Endothelial cell of umbilical vein (primary cell): ENCODE measurements around the gene FOXD3. TPM values are rescaled to one million over a fixed set of nuclear protein-coding genes. Genes with fewer than 3 reads are reported as not detected.

ENCODE experiments used
- BruUV-seq: library from RNA; stranded (reverse); fragments of 400-500 nt; replicated peaks from 2 replicates; lab custom pipeline; 2021; lab: Mats Ljungman, UMichigan
- CTCF ChIA-PET: fragments of 300-600, 350-600 bp; sonication (Branson Sonifier 250); formaldehyde crosslinking; loops from one replicate; lab custom pipeline; 2021; ENCODE audit warnings: antibody characterized with exemption, inconsistent platforms; lab: Charles Lee
- POLR2A ChIA-PET: fragments of 300-600, 350-600 bp; sonication (Branson Sonifier 250); formaldehyde crosslinking; loops from one replicate; lab custom pipeline; 2021; ENCODE audit warnings: antibody characterized with exemption, inconsistent platforms; lab: Charles Lee
- DNase-seq: peaks from one replicate; pipeline ENCODE4 v3.0.0-alpha.2; 2011; ENCODE audit warnings: low read depth, low spot score
- FAIRE-seq: peaks from 2 replicates; lab custom pipeline; 2011; peaks lifted over from hg19 to GRCh38; lab: Jason Lieb, UNC
- H2AFZ ChIP-seq: 2 replicates; pipeline ENCODE4 v1.6.0; 2012; ENCODE audit warnings: low read depth, low read length, control low read depth, inconsistent platforms
- H3K27ac ChIP-seq: 2 replicates; pipeline ENCODE4 v1.5.1; 2011; ENCODE audit warnings: low read depth, mild to moderate bottlenecking, control low read depth, low read length, moderate library complexity; ENCODE audit not compliant: insufficient read depth
- H3K27me3 ChIP-seq, 2 experiments: 2 replicates each; pipeline versions ENCODE4 v1.6.0 to v1.6.1; 2011; ENCODE audit warnings: low read length in 2 of 2, mixed read lengths in 1 of 2; ENCODE audit not compliant: control insufficient read depth in 2 of 2, insufficient read depth in 2 of 2
- H3K36me3 ChIP-seq, 2 experiments: 2 replicates in 1 of 2; 3 replicates in 1 of 2; pipeline ENCODE4 v1.5.1; 2011; ENCODE audit warnings: low read length in 2 of 2, mild to moderate bottlenecking in 1 of 2, moderate library complexity in 1 of 2; ENCODE audit not compliant: control insufficient read depth in 2 of 2, insufficient read depth in 2 of 2; ENCODE audit errors: extremely low read depth in 1 of 2
- H3K4me1 ChIP-seq: 3 replicates; pipeline ENCODE4 v1.5.1; 2011; ENCODE audit warnings: mild to moderate bottlenecking, low read length; ENCODE audit not compliant: control insufficient read depth, insufficient read depth; ENCODE audit errors: extremely low read depth
- H3K4me2 ChIP-seq: 2 replicates; pipeline ENCODE4 v1.6.1; 2011; ENCODE audit warnings: low read length, control low read depth, mixed read lengths; ENCODE audit not compliant: insufficient read depth
- H3K4me3 ChIP-seq, 3 experiments: fragments of 200-600 bp in 1 of 3; sonication (generic), shearing (Covaris generic) in 1 of 3; replicated peaks in 1 of 3; 2 replicates each; pipeline ENCODE4 v1.5.1; 2011 to 2016; ENCODE audit warnings: control low read depth in 3 of 3, low read length in 3 of 3, mild to moderate bottlenecking in 2 of 3, inconsistent platforms in 1 of 3, low read depth in 1 of 3, moderate library complexity in 1 of 3; ENCODE audit not compliant: insufficient read depth in 1 of 3
- H3K79me2 ChIP-seq: 2 replicates; pipeline ENCODE4 v1.6.0; 2012; ENCODE audit warnings: low read length, inconsistent platforms; ENCODE audit not compliant: control insufficient read depth, insufficient read depth
- H3K9ac ChIP-seq: replicated peaks from 2 replicates; pipeline ENCODE3; 2011; ENCODE audit warnings: low read length, control low read depth; ENCODE audit not compliant: insufficient read depth; ENCODE audit errors: extremely low read depth
- H3K9me1 ChIP-seq: replicated peaks from 3 replicates; pipeline ENCODE4 v1.6.0; 2011; ENCODE audit warnings: mild to moderate bottlenecking, low read length; ENCODE audit not compliant: control insufficient read depth, insufficient read depth; ENCODE audit errors: extremely low read depth
- H3K9me3 ChIP-seq: replicated peaks from 2 replicates; pipeline ENCODE4 v1.5.1; 2012; ENCODE audit warnings: low read length, inconsistent platforms; ENCODE audit not compliant: control insufficient read depth, insufficient read depth
- H4K20me1 ChIP-seq: replicated peaks from 2 replicates; pipeline ENCODE3; 2011; ENCODE audit warnings: mild to moderate bottlenecking, low read length; ENCODE audit not compliant: control insufficient read depth, insufficient read depth; ENCODE audit errors: extremely low read depth
- CTCF ChIP-seq, 2 donors: IDR thresholded peaks; 1 replicate in 1 of 2; 2 replicates in 1 of 2; pipeline ENCODE4 v1.5.1; 2011; ENCODE audit warnings: low read length in 2 of 2, mild to moderate bottlenecking in 2 of 2, moderate library complexity in 2 of 2, control low read depth in 1 of 2, inconsistent platforms in 1 of 2, low read depth in 1 of 2; ENCODE audit not compliant: insufficient read depth in 1 of 2; ENCODE audit errors: extremely low read depth in 1 of 2
- EZH2 ChIP-seq: IDR thresholded peaks from 2 replicates; pipeline ENCODE4 v1.6.1; 2012; ENCODE audit warnings: borderline replicate concordance, low read depth, mild to moderate bottlenecking, moderate library complexity, low read length, inconsistent platforms; ENCODE audit not compliant: severe bottlenecking
- FOS ChIP-seq: IDR thresholded peaks from 2 replicates; pipeline ENCODE4 v1.6.1; 2011; ENCODE audit warnings: mild to moderate bottlenecking, low read length, moderate library complexity, borderline replicate concordance; ENCODE audit not compliant: insufficient read depth
- GATA2 ChIP-seq: IDR thresholded peaks from 2 replicates; pipeline ENCODE4 v1.7.0; 2011; ENCODE audit warnings: low read depth, mild to moderate bottlenecking, moderate library complexity, mixed read lengths, low read length; ENCODE audit not compliant: insufficient read length, insufficient read depth
- JUN ChIP-seq: IDR thresholded peaks from 2 replicates; pipeline ENCODE4 v1.6.1; 2011; ENCODE audit warnings: borderline replicate concordance, low read depth; ENCODE audit not compliant: insufficient read length, insufficient read depth
- MAX ChIP-seq: IDR thresholded peaks from 2 replicates; pipeline ENCODE4 v1.6.1; 2011; ENCODE audit not compliant: insufficient read depth, insufficient read length
- MYC ChIP-seq: IDR thresholded peaks from one replicate; pipeline ENCODE4 v1.6.1; 2011; ENCODE audit warnings: mild to moderate bottlenecking, low read depth, low read length
- POLR2A ChIP-seq: IDR thresholded peaks from 2 replicates; pipeline ENCODE4 v1.6.1; 2012; ENCODE audit warnings: low read depth, mild to moderate bottlenecking, control low read depth, low read length
- POLR2AphosphoS5 ChIP-seq: IDR thresholded peaks from 2 replicates; pipeline ENCODE4 v1.6.1; 2012; ENCODE audit warnings: low read depth, mild to moderate bottlenecking, control low read depth, low read length, moderate library complexity; ENCODE audit not compliant: insufficient read depth
- dilution Hi-C: fragments of 300-500 bp; cut with MboI; formaldehyde crosslinking; loops from one replicate; pipeline ENCODE4 v1.15.0; 2019; ENCODE audit warnings: low sequenced_read_pairs; ENCODE audit not compliant: extremely low pct_ligation_motif_present
- intact Hi-C: fragments of 100-400 bp; cut with micrococcal nuclease; formaldehyde crosslinking; loops from one replicate; pipeline ENCODE4 v1.10.0; 2022
- polyA plus RNA-seq, 4 experiments: library from polyadenylated mRNA; depleted of rRNA in 3 of 4; stranded (reverse) in 3 of 4; unstranded in 1 of 4; fragments of >200 nt; gene quantifications; 2 replicates each; pipeline versions ENCODE4 v1.2.1 to v1.2.3, GENCODE V29; 2011 to 2012; ENCODE audit warnings: missing spikeins in 1 of 4
- total RNA-seq: library from RNA; stranded (reverse); gene quantifications from 2 replicates; pipeline ENCODE4 v1.2.3, GENCODE V29; 2021

Gene FOXD3
- total and polyA plus RNA-seq, 2 donors (not counting 3 experiments of a cell fraction or from before 2014, with no cell fraction given) = not detected

GRCh38 chr1:63327417-63328054 is 5.2 kb downstream of the FOXD3 start:
- Histone ChIP-seq H4K20me1 (peaks cover 9% of the 10 kb centered on the region), H3K4me2 (no peak overlapping the region), H3K4me1 (no peaks in the 10 kb centered on the region), H3K9me1 (no peaks in the 10 kb centered on the region), H3K9me3 (no peaks in the 10 kb centered on the region), H3K79me2 (no peaks in the 10 kb centered on the region), H3K36me3 (no peaks in the 10 kb centered on the region), H3K4me3 (no peak overlapping the region), H3K9ac (no peak overlapping the region), H2AFZ (no peak overlapping the region), H3K27me3 (peaks cover 74 to 100% of the 10 kb centered on the region in 2 experiments), H3K27ac (no peak overlapping the region)
- intact Hi-C loops (loop anchor here (1.0 to 2.0 kb wide), 4 partner anchors 39 to 211 kb away; partner anchors contain the start of genes ALG6, EFCAB7 and ITGB3BP), dilution Hi-C loops (no loop called here)
- FAIRE-seq = peak; percentile 87
- ChIA-PET CTCF (interaction anchor here (0.7 to 3.0 kb wide), 11 partner anchors 8 to 211 kb away, joined by 3 to 43 read pairs (median 6); partner anchors contain the start of gene EFCAB7), POLR2A (no interaction called here)
- no peak for TF ChIP-seq MYC
- no peak for TF ChIP-seq POLR2A
- peak; percentile 82 to 90 for TF ChIP-seq CTCF (IDR thresholded peaks at IDR 0.05; ENCODE audit: extremely low read depth in 1 of 2, insufficient read depth in 1 of 2, low read depth in 1 of 2, low read length in 2 of 2)
- peak; percentile 7 for TF ChIP-seq EZH2
- peak; percentile 57 for DNase-seq
- BruUV-seq = no TSS peak

GRCh38 chr1:63328122-63328521 is 5.8 kb downstream of the FOXD3 start:
- H3K9ac ChIP-seq = no peak overlapping the region
- H3K79me2 ChIP-seq = no peaks in the 10 kb centered on the region
- no peak overlapping the region for H3K4me3 ChIP-seq
- dilution Hi-C loops (no loop called here), intact Hi-C loops (loop anchor here (2.0 kb wide), 1 partner anchor 39 kb away; the partner anchor contains the start of gene ALG6)
- FAIRE-seq (no peak), DNase-seq (no peak)
- H3K4me2 ChIP-seq = no peak overlapping the region
- H2AFZ ChIP-seq = no peak overlapping the region
- CTCF ChIA-PET = interaction anchor here (1.5 to 1.9 kb wide), 2 partner anchors 28 to 113 kb away, joined by 6 to 7 read pairs; no protein-coding TSS in a partner anchor
- no peaks in the 10 kb centered on the region for H3K36me3 ChIP-seq
- POLR2A ChIA-PET = no interaction called here
- H4K20me1 ChIP-seq = peaks cover 9% of the 10 kb centered on the region
- H3K4me1 ChIP-seq = no peaks in the 10 kb centered on the region
- no peaks in the 10 kb centered on the region for H3K9me1 ChIP-seq
- H3K27ac ChIP-seq = no peak overlapping the region
- H3K27me3 ChIP-seq = peaks cover 77 to 100% of the 10 kb centered on the region in 2 experiments
- BruUV-seq = no TSS peak
- no peaks in the 10 kb centered on the region for H3K9me3 ChIP-seq
- TF ChIP-seq GATA2 (no peak), FOS (no peak), CTCF (IDR thresholded peaks at IDR 0.05; ENCODE audit: extremely low read depth in 1 of 2, insufficient read depth in 1 of 2, low read depth in 1 of 2, low read length in 2 of 2) (no peak), MAX (no peak), JUN (no peak), POLR2AphosphoS5 (no peak)
